Peyer's patch (tissue), 4 donors: ENCODE results near the gene PHYKPL. TPM values are rescaled to one million over a fixed set of nuclear protein-coding genes. Genes with fewer than 3 reads are reported as not detected.
"Not testable (repeated sequence)": the region's sequence is repeated elsewhere in the genome, so short reads cannot be mapped to it uniquely, and the experiment has no call there.

Source experiments
- DNase-seq, 3 donors: peaks; one replicate each; pipeline ENCODE4 v3.0.0-alpha.2; 2017 to 2019
- H3K27ac ChIP-seq, 4 donors: fragments of 200-600 bp; sonication (generic); one replicate each; pipeline ENCODE4 v1.5.1; 2016 to 2019
- H3K27me3 ChIP-seq, 2 donors: fragments of 200-600 bp; sonication (generic); one replicate each; pipeline ENCODE4 v1.5.1; 2019
- H3K36me3 ChIP-seq, 3 donors: fragments of 200-600 bp; sonication (generic); one replicate each; pipeline ENCODE4 v1.5.1; 2016 to 2019
- H3K4me1 ChIP-seq, 4 donors: fragments of 200-600 bp; sonication (generic); one replicate each; pipeline ENCODE4 v1.5.1; 2016 to 2019
- H3K4me3 ChIP-seq, 4 donors: fragments of 200-600 bp; sonication (generic); 1 replicate in 3 of 4; 2 replicates in 1 of 4; pipeline ENCODE4 v1.5.1; 2016 to 2019; ENCODE audit warnings: mild to moderate bottlenecking in 1 of 4
- H3K9me3 ChIP-seq, 4 donors: fragments of 200-600 bp; sonication (generic); one replicate each; pipeline ENCODE4 v1.5.1; 2016 to 2019; ENCODE audit warnings: mild to moderate bottlenecking in 1 of 4
- POLR2A ChIP-seq, 2 donors: fragments of 450-650 bp; IDR thresholded peaks; one replicate each; pipeline ENCODE4 v1.5.1; 2017; ENCODE audit warnings: antibody characterized with exemption in 2 of 2, mild to moderate bottlenecking in 2 of 2, moderate library complexity in 2 of 2
- total RNA-seq, 4 donors: library from RNA; depleted of rRNA; stranded (reverse); fragments of >200 nt; gene quantifications; one replicate each; pipeline ENCODE4 v1.1.0, GENCODE V29; 2016
- TF ChIP-seq, protein P1 (sequence below), 6 experiments: fragments of 450-650 bp in 4 of 6; fragments of 200-600 bp in 2 of 6; sonication (generic) in 1 of 6; IDR thresholded peaks; one replicate each; pipeline ENCODE4 v1.5.1; 2017 to 2019; ENCODE audit warnings: antibody characterized with exemption in 6 of 6, mild to moderate bottlenecking in 3 of 6, moderate library complexity in 1 of 6

Gene PHYKPL
- total RNA-seq, 4 donors from 2014 or later, result 180 to 441 (median 280) TPM

DNA sequence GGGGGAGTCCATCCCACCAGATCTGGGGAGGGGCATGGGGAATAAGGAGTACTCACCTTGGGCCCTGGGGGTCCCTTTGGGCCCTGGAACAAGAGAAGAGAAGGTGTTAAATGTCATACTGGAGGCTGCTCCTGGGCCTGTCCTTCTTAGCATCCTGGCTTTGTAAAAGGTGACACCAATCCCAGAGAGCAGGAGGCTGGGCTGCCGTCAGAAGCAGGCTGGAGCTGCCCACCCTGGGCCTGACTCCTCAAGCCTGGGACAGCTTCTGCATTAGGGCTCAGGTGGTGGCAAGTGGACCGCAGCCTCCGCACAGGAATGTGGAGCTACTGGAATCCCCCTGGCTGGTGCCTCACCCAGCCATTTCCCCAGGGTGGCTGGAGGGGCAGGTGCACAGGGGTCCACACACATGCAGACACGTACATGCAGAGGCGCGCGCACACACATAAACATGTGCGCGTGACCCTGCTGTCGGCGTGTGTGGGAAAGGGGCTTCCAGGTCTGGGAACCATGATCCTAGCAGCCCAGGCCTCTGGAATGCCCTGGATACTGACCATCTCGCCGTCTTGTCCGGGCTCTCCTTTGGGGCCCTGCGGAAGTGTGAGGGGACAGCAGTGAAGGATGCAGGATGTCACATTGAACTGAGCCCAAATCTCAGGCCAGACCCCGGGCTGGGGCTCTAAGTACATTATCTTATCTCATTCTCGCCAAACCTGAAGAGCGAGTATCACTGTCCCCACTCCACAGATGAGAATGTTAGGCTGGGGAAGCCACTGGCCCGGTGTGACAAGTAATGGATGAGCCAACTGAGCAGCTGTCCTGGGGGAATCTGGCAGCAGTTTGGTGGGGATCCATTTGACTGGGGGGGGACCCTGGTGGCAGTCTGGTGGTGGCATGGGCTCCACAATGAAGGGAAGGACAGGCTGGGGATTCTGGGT is 29.3 kb upstream of the PHYKPL start:
- no peaks in the 10 kb centered on the region for H3K27me3 ChIP-seq
- H3K27ac ChIP-seq, result no peak overlapping the region
- no peak for TF ChIP-seq POLR2A (IDR thresholded peaks at IDR 0.05)
- TF ChIP-seq, protein P1, sequence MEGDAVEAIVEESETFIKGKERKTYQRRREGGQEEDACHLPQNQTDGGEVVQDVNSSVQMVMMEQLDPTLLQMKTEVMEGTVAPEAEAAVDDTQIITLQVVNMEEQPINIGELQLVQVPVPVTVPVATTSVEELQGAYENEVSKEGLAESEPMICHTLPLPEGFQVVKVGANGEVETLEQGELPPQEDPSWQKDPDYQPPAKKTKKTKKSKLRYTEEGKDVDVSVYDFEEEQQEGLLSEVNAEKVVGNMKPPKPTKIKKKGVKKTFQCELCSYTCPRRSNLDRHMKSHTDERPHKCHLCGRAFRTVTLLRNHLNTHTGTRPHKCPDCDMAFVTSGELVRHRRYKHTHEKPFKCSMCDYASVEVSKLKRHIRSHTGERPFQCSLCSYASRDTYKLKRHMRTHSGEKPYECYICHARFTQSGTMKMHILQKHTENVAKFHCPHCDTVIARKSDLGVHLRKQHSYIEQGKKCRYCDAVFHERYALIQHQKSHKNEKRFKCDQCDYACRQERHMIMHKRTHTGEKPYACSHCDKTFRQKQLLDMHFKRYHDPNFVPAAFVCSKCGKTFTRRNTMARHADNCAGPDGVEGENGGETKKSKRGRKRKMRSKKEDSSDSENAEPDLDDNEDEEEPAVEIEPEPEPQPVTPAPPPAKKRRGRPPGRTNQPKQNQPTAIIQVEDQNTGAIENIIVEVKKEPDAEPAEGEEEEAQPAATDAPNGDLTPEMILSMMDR (IDR thresholded peaks at IDR 0.05), result no peak
- no peak overlapping the region for H3K4me3 ChIP-seq
- no peak for DNase-seq
- no peaks in the 10 kb centered on the region for H3K4me1 ChIP-seq
- H3K9me3 ChIP-seq, result no peaks in the 10 kb centered on the region
- no peaks in the 10 kb centered on the region for H3K36me3 ChIP-seq

DNA sequence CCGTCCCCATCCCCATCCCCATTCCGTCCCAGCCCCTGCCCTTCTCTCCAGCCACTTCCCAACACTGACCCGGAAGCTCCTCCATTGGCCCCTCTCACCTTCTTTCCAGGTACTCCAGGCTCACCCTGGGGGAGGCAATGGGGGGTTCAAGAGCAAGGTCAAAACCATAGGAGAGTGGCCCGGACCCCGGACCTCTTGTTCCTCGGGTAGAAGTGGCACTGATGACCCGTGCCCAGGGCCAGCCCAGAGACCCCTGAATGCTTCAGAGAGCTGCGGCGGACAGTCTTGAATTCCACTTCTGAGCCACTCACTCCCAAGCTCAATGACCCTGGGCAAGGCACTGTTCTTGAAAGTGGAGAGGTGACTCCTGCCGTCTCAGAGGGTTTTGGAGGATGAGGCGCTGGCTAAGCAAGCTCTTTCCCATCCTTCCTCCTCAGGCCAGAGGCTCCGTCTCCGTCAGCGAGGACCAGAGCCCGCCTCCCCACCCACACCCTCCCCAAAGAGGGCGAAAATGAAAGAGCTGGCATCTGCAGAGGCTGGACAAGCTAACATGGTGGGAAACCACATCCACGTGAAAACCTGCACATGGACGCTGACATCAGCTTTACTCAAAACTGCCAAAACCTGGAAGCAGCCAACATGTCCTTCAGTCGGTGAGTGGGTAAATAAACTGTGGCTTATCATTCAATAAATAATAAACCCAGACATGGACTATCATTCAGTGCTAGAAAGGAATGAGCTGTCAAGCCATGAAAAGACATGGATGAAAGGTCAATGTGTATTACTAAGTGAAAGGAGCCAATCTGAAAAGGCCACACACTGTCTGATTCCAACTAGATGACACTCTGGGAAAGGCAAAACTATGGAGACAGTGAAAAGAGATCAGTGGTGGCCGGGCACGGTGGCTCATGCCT is 27.3 kb upstream of the PHYKPL start:
- DNase-seq, result no peak
- Histone ChIP-seq H3K4me3 (no peak overlapping the region), H3K9me3 (no peaks in the 10 kb centered on the region)

DNA sequence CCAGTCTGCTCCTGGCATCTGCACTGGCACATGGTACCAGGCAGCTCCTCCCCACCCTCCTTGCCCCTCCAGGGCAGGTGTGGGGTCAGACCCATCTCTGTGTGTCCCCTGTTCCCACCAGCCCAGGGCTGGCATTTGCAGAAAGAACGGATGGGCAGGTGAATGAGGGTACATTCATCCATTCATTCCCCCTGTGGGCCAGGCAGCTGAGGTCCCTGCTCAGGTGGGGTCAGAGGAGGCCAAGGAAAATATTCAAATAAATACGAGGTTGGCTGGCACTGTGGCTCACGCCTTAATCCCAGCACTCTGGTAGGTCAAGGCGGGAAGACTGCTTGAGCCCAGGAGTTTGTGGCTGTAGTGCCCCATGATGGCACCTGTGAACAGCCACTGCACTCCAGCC is 25.0 kb upstream of the PHYKPL start:
- no peak for DNase-seq
- TF ChIP-seq, protein P1 (IDR thresholded peaks at IDR 0.05), result no peak
- no peak for TF ChIP-seq POLR2A (IDR thresholded peaks at IDR 0.05)

More for the DNA sequence above, 27.3 kb upstream of the PHYKPL start:
- H3K36me3 ChIP-seq, result no peaks in the 10 kb centered on the region
- no peaks in the 10 kb centered on the region for H3K4me1 ChIP-seq
- no peaks in the 10 kb centered on the region for H3K27me3 ChIP-seq
- TF ChIP-seq POLR2A (IDR thresholded peaks at IDR 0.05), result no peak
- TF ChIP-seq, protein P1 (IDR thresholded peaks at IDR 0.05), result no peak
- peak overlapping the region in 1 of 4 donors; percentile 52 for H3K27ac ChIP-seq

DNA sequence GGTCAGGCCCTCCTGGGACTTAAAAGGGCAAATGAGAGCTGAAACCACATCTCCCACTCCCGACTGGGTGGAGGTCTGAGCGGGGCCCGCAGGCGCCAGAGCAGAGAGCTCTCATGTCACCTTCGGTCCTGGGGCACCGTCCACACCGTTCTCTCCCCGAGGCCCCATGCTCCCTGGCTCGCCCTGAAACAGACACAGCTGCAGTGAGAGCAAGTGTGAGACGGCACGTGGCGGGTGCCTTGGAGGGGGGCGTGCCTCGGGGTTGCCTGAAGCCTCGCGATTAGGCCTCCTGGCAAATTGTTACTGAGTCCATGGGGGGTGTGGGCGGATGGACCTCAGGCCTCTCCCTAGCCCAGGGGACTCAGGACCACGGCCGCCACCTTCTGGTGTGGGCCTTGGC is 24.1 kb upstream of the PHYKPL start:
- H3K27me3 ChIP-seq, result no peaks in the 10 kb centered on the region
- no peak overlapping the region for H3K4me3 ChIP-seq
- DNase-seq, result no peak
- H3K4me1 ChIP-seq, result no peaks in the 10 kb centered on the region
- no peak for TF ChIP-seq POLR2A (IDR thresholded peaks at IDR 0.05)
- TF ChIP-seq, protein P1 (IDR thresholded peaks at IDR 0.05), result no peak
- no peak overlapping the region for H3K27ac ChIP-seq
- no peaks in the 10 kb centered on the region for H3K36me3 ChIP-seq
- no peaks in the 10 kb centered on the region for H3K9me3 ChIP-seq

More for the DNA sequence above, 25.0 kb upstream of the PHYKPL start:
- no peak overlapping the region for H3K4me3 ChIP-seq
- no peaks in the 10 kb centered on the region for H3K9me3 ChIP-seq
- H3K27ac ChIP-seq, result no peak overlapping the region
- no peaks in the 10 kb centered on the region for H3K27me3 ChIP-seq
- no peaks in the 10 kb centered on the region for H3K36me3 ChIP-seq
- H3K4me1 ChIP-seq, result no peaks in the 10 kb centered on the region

DNA sequence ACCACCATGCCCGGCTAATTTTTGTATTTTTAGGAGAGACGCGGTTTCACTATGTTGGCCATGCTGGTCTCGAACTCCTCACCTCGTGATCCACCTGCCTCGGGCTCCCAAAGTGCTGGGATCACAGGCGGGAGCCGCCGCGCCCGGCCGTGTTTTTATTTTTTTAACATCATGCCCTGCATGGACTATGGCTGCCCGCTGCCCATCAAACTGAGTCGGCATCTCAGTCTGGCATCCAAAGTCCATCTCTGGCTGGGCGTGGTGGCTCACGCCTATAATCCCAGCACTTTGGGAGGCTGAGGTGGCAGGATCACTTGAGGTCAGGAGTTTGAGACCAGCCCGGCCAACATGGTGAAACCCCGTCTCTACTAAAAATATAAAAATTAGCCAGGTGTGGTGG is 21.0 kb upstream of the PHYKPL start:
- not testable (repeated sequence) for H3K36me3 ChIP-seq, H3K27me3 ChIP-seq, H3K27ac ChIP-seq, H3K9me3 ChIP-seq, H3K4me3 ChIP-seq, H3K4me1 ChIP-seq
- DNase-seq, result peak in 2 of 3 donors; percentile 69 to 75
